ENCODE measurements around the gene OR5AN1.
"Not testable (repeated sequence)": the region's sequence is repeated elsewhere in the genome, so short reads cannot be mapped to it uniquely, and the experiment has no call there.

OR5AN1 gene, protein sequence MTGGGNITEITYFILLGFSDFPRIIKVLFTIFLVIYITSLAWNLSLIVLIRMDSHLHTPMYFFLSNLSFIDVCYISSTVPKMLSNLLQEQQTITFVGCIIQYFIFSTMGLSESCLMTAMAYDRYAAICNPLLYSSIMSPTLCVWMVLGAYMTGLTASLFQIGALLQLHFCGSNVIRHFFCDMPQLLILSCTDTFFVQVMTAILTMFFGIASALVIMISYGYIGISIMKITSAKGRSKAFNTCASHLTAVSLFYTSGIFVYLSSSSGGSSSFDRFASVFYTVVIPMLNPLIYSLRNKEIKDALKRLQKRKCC

DNA sequence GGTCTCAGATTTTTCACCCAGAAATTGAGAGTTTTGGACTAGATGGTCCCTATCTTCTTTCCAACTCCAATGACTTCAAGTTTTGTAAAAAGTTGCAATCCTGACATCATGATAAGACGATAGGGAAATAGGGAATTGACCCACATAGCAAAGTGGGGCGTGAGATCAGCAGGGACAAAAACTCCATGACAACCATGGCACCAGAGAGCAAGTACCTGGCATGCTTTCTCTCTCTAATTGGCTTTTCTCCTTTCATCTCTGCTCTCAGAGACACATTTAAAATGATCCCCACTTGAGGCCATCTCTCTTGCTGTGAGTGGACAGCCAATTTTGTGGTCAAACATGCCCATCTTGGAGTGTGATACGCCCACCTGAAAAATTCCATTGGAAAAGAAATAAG, at the start of gene OR5AN1:
OR5AN1 (plus strand) TSS at position 301 of the 400 bp plus-strand sequence. CDS start 5,564 bp downstream, outside the sequence.
- no peak for DNase-seq

DNA sequence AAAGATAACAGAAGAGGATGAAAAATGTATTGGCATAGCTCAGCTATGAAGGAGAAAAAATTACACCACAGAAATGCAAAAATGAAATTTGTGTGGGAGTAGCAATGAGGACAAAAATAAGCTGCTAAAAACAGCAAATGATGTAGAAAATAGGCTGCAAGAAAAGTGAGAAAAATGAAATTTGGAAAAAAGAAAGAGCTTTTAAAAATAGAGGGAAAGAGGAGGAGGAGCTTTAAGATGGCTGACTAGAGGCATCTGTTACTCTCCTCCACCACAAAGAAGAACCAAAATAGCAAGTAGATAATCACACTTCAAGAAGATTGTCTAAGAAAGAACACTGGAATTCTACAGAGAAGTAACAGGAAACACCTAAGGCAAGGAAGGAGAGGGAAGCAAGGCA, 23.7 kb upstream of the OR5AN1 start:
- DNase-seq = no peak

DNA sequence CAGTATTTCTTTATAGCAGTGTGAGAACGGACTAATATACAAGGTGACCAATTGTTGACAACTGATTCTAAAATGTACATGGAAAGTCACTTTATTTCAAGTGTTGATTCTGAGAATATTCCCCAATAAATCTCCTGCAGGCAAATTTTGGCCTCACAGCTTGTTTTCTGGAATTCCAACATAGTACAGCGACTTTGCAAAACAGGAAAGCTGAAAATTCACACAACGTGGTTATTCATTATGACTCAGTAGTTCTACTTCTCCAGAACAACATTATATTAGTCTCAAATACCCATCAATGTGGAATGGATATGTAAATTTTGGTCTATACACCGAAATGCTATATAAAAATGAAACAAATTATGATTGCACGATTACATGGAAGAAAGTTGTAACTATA, 22.5 kb upstream of the OR5AN1 start:
- DNase-seq = no peak

DNA sequence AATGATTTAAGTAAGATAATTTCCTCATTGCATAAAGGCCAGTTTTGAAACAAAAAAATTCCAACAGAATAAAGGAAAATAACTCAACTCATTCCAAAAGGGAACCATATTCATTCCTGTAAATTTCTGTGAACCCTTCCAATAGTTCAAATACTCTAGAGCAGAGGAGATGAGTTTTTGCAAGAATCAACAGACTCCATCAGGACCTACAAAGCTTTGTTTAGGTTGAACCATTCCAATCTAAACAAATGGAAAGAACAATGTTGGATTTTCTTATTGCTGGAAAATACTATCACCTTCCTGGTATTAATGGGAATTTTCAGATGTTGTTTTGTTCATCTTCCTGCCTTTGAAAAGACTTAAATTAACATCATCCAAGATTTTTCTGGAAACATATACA, 21.8 kb upstream of the OR5AN1 start:
- DNase-seq = no peak

DNA sequence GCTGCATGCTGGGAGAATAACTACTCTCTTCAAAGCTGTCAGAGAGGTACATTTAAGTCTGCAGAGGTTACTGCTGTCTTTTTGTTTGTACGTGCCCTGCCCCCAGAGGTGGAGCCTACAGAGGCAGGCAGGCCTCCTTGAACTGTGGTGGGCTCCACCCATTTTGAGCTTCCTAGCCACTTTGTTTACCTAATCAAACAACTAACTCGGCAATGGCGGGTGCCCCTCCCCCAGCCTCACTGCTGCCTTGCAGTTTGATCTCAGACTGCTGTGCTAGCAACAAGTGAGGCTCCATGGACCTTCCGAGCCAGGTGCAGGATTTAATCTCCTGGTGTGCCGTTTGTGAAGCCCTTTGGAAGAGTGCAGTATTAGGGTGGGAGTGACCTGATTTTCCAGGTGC, 9.0 kb upstream of the OR5AN1 start:
- not testable (repeated sequence) for DNase-seq

DNA sequence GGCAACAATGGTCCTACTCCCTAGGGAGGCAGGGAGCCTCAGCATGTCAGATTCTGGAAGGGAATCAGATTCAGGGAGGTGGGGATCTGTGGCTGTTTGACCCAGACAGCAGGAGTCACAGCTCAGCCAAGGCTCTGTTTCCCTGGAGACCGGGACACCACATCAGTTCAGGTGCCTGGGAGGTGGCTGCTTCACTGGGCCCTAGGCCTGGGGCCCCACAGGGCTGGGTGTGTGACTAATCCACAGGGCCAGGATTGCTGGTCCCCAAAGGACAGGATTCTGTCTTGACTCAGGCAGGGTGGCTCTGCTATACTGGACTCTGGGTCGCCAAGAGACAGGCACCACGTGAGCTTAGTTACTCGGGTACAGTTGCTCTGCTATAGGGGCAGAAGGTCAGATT, 3.5 kb upstream of the OR5AN1 start:
- no peak for DNase-seq

DNA sequence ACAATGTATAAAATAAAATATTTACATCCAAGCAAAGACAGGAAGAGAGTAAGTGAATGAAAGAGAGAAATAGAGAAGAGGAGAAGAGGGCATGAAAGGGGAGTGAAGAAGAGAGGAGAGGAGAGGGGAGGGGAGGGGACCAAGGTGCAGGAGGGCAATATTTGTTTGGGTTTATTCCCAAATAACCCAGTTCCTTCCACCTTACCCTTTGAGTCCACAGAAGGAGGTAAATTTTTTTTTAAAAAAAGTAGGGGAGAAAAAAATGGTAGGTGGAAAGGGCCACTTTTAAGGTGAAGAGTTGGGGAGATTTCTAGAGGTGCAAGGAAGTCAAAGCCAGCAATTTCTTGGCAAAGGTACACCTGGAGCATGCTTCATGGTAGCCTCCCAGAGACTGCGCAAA, 2.1 kb upstream of the OR5AN1 start:
- DNase-seq = no peak

DNA sequence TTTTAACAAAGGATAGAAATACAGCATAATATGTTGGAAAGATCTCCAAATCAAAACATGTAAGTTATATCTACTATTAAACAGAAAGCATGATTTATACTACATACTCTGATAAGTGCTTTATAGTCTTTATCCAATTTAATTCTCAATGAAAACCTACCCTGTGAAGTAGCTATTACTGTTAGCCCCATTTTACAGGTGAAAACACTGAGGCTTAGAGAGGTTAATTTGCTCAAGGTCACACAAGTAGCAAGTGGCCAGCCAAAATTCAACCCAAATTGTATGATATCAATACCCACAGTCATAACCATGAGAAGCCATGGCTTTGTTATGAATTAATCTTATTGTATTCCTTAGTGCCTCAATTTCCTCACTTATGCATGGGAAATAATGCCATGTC, 675 bp upstream of the OR5AN1 start:
- no peak for DNase-seq

DNA sequence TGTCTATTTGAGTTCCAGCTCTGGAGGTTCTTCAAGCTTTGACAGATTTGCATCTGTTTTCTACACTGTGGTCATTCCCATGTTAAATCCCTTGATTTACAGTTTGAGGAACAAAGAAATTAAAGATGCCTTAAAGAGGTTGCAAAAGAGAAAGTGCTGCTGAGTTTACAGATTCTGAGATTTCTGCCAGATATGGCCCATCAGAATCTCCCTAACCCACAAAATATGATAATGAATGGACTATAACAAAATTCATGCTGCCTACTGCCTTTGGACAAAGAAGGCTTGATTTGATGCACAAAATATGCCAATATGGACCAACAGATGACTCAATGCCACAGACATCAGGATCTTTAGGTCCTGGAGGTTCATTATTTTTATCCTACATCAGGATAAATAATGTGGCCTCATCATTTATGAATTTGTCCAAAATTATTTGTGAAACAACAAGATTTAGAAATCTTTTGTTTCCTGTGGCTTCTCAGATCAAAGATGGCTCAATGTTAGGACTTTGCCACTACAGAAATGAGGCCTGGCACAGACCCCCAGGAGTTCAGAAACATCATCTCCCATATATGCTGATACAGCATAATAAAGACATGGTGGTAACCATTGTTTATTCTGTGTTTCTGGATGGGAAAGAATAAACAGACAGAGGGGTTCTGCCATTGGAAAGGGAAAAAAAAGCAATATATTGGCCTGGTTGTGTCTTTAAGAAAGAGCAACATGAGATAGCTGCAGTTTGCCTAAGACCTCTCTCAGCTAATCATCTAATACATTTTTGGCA, 6.7 kb downstream of the OR5AN1 start:
- DNase-seq = no peak

DNA sequence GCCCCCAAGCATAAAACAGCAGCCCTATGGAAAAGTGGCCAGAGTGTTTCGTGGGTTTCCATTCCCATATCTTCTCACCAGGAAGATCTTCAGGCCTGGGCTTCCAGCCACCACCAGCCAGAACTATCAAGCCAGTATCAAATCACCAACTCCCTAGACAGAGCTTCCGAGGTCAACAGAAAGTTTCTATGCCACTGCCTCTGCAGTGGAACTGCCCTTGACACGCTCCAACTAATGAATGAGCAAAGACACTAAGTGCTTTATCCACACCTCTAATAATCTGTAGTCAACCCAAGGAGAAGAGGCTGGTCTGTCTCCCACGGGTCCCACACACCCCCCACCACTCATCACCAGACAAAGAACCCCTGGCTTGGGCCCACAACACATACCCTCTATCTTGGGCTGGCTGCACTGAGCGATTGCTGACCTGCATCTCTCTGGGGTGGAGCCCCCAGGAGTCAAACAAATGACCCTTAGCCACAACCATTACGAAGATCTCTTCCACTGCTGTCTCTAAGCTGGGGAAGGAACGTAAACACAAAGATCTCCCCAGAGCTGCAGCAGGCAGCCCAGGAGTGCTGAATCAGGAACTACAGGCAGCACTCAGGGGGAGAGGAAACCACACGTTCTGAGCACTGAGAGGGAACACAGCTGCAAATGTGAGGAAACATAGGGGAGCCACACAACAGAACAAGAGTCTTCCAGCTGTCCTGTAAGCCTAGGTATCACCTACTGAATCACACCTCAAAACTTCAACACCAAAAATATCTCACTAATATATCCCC, 9.7 kb downstream of the OR5AN1 start:
- DNase-seq = no peak

DNA sequence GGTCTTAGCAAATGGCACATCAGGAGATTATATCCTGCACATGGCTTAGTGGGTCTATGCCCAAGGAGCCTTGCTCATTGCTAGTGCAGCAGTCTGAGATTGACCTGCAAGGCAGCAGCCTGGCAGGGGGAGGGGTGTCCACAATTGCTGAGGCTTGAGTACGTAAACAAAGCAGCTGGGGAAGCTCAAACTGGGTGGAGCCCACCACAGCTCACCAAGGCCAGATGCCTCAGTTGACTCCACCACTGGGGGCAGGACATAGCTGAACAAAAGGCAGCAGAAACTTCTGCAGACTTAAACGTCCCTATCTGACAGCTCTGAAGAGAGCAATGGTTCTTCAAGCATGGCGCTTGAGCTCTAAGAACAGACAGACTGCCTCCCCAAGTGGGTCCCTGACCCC, 13.6 kb downstream of the OR5AN1 start:
- DNase-seq = not testable (repeated sequence)

DNA sequence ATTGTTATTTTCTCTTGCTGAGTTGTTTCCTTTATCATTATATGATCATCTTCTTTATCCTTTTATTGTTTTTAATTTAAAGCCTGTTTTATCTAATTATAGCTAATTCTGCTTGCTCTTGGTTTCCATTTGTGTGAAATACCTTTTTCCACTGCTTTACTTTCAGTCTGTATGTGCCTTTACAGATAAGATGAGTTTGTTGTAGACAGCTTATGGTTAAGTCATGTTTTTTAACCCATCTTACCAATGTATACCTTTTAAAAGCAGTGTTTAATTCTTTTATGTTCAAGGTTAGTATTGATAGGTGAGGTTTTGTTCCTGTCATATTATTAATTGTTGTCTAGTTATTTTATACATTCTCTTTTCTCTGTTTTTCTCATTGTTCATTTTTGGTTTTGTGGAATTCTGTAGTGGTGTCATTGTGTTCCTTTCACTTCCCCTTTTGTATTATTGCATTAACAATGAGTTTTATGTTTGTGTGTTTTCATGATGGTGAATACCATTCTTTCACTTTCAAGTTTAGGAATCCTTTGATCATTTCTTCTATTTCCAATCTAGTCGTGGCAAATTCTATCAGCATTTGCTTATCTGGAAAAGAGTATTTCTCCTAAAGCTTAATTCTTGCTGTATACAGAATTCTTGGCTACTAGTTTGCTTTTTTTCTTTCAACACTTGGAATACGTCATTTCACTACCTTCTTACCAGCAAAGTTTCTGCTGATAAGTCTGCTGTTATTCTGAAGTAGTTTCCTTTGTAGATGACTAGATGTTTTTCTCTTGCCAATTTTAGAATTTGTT, 21.8 kb downstream of the OR5AN1 start:
- no peak for DNase-seq

DNA sequence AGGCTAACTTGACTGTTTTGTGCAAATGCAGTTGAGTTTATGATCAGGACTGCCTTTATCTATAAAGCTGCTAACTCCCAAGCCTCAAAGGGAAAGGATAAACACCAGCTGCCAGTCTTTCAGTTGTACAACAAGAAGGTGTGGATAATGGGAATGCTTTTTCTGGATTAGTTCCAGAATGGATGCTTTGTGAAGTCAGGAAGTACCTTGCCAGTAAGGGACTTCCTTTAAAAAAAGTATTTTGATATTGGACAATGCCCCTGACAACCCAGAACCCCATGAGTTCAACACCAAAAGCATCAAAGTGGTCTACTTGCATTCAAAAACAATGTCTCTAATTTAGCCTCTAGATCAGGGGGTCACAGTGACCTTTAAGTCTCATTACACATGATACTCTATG, 35.5 kb downstream of the OR5AN1 start:
- no peak for DNase-seq

DNA sequence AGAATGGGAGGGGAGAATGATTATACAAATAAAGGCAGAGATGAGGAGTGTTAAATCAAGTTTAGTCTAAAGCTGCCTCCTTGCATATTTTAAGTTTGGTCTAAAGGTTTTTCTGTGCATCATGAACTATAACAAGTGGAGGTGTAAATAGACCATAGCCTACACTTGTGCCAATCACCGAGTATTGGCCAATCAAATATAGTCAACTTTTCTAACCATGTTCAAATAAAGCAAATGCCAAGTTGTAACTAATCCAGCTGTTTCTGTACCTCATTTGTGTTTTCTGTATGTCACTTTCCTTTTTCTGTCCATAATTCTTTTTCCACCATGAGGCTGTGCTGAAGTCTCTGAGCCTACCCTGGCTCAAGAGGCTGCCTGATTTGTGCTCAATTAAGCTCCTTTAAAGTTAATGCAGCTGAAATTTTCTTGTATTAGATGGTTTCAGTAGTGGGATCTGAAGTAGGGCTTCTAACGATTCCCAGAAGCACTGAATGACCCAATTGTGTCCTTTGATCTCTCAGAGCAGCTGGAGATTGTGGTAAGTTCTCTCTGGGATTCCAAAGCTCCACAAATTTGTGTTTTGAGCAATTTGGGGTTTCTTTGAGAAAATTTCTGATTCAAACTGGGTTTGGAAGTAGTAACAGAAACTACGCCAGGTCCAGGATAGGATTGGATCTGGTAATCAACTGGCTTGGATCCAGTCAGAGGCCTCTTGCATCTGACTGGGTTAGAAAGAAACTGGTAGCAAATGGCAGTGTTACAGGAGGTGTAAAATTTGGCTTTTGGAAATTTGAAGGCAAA, 42.0 kb downstream of the OR5AN1 start:
- DNase-seq = no peak

DNA sequence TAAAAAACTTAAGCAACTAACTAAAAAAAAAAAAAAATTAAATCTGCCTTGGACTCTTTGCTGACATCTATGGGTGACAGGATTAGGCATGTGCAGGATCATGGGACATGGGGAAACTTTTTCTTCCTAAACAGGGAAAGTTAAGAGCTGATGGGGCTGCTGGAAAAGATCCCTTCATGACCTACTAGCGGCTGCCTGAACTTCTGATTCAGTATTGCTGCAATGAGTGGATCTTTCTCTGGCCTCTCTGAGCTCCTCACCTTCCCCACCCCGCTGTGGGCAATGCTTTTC, 42.5 kb downstream of the OR5AN1 start:
- no peak for DNase-seq

DNA sequence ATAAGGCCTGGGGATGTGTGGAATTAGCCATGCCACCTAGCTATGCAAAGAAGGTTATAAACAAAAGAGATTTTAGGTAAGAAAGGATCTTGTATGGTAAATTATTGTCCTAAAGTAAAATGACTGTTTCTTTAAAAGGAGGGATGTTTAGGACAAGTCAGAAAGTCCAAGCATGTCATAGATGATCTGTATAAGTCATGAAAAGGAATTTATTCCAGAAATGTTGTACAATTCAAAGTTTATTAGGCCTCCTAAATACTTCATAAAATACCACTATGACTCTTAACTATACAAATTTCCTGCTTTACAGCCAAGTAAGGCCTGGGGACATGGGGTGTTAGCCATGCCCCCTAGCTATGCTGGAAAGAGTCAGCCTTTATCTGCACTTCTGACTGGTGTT, 44.9 kb downstream of the OR5AN1 start:
- no peak for DNase-seq

DNA sequence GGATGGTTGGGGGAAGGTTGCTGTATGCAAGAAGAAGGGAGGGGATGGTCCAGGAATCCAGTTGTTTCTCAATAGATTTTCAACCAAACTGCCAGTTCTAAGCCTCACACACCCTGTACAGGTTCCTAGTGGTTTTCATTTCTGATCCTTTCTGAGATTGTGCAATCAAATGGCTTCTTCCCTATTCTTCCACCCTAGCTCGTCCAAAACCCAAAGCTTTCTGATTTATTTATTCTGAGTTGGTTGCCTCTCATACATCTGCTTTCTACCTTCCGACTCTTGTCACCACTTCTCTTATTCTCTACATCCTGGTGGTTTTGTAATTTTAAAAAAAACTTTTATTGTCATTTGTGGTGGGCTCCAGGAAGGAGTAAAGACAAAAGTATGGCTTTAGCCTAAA, 55.0 kb downstream of the OR5AN1 start:
- DNase-seq = no peak

DNA sequence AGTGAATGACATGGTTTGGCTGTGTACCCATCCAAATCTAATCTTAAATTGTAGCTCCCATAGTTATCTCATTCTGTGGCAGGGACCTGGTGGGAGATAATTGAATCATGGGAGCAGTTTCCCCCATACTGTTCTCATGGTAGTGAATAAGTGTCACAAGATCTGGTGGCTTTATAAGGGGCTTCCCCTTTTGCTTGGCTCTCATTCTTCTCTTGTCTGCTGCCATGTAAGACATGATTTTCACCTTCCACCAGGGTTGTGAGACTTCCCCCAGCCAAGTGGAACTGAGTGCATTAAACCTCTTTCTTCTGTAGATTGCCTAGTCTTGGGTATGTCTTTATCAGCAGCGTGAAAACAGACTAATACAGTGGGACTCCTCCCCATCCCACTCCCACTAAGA, 56.4 kb downstream of the OR5AN1 start:
- no peak for DNase-seq

DNA sequence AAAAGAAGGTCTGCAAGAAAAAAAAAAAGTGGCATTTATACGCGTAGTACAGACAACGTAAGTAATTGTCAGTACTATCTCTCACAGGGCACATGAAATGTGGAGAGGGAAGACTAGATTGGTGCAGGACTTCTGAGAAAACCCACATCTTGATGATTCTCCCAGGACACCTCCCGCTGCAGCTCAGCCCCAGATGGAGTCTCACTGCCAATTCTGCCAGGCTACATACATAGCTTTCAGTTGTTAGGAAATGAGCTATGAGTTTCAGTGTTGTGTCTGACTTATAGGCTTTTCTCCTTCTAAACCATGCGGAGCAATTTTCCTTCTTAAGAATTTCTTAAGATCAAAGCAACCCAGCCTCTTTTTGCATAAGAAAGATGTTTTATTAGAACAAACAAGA, 57.9 kb downstream of the OR5AN1 start:
- DNase-seq = no peak

DNA sequence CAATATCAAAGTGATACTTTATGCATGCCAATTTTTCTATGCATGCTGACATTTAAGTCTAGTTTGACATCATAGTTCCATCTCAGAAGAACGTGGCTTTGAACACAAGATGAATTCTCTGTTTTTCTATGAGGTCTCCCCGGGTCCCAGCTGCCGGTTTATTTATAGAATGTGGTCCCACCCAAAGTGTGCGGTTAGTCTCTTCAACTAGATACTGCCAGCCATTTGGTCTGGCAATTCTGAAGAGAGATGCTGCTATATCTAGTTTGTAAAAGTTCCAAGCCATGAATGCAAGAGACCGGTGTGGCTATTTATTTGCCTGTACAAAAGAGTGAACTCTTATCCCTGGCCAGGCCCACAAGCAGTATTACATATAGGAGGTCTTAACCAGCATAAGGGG, 58.3 kb downstream of the OR5AN1 start:
- DNase-seq = no peak

DNA sequence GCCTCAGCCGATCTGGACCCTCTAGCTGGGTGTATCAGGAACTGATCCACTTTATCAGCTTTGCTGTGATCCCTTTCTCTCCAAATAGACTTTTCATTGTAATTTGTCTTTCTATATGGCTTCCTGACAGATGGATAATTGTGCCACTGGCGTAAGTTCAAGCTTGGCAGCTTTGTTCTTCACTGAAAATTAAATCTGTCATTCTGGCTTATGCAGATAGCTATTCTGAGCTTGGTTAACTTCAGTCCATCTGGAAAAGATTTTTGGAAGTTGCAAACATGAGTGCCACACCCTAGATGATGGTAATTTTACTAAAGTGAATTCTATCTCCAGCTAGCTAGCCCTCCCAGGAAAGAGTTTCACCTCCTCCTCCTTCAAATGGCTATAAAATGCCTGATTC, 59.5 kb downstream of the OR5AN1 start:
- no peak for DNase-seq

All from NCI-H774 (cell line).